Osteocyte (in vitro differentiated cells): ENCODE data around the gene BRAF. TPM values are rescaled to one million over a fixed set of nuclear protein-coding genes. Genes with fewer than 3 reads are reported as not detected.

Experiments used
- DNase-seq: peaks from one replicate; pipeline ENCODE4 v3.0.0; 2021; ENCODE audit warnings: mixed read lengths; ENCODE audit not compliant: unreplicated experiment; ENCODE audit errors: extremely low spot score
- H3K27ac Mint-ChIP-seq: one replicate; pipeline ENCODE4 v1.8.0; 2021; ENCODE audit warnings: mild to moderate bottlenecking, mixed read lengths; ENCODE audit not compliant: unreplicated experiment
- H3K27me3 Mint-ChIP-seq: one replicate; pipeline ENCODE4 v1.8.0; 2021; ENCODE audit warnings: mixed read lengths; ENCODE audit not compliant: unreplicated experiment
- H3K36me3 Mint-ChIP-seq: one replicate; pipeline ENCODE4 v1.8.0; 2021; ENCODE audit warnings: mixed read lengths; ENCODE audit not compliant: unreplicated experiment
- H3K4me1 Mint-ChIP-seq: one replicate; pipeline ENCODE4 v1.8.0; 2021; ENCODE audit warnings: mixed read lengths; ENCODE audit not compliant: unreplicated experiment
- H3K4me3 Mint-ChIP-seq: one replicate; pipeline ENCODE4 v1.8.0; 2021; ENCODE audit warnings: mild to moderate bottlenecking, moderate library complexity, mixed read lengths; ENCODE audit not compliant: unreplicated experiment
- H3K9me3 Mint-ChIP-seq: one replicate; pipeline ENCODE4 v1.8.0; 2021; ENCODE audit warnings: mixed read lengths; ENCODE audit not compliant: unreplicated experiment
- CTCF ChIP-seq: fragments of 200-600 bp; sonication (generic); IDR thresholded peaks from 2 replicates; pipeline ENCODE4 v1.5.0; 2021; ENCODE audit warnings: antibody characterized with exemption, mild to moderate bottlenecking, moderate library complexity
- total RNA-seq: library from RNA; stranded (reverse); gene quantifications from 2 replicates; pipeline ENCODE4 v1.2.1, GENCODE V29; 2021

The BRAF gene
- total RNA-seq, 1 donor from 2014 or later = 25.8 TPM

GRCh38 chr7:140877249-140877524 lies 47.5 kb downstream of the BRAF start:
- TF ChIP-seq CTCF = no peak
- Mint-ChIP-seq H3K4me3 (no peak overlapping the region), H3K9me3 (peaks cover 14% of the 10 kb centered on the region), H3K27me3 (no peaks in the 10 kb centered on the region), H3K27ac (no peak overlapping the region), H3K4me1 (peaks cover 25% of the 10 kb centered on the region), H3K36me3 (peaks cover 5% of the 10 kb centered on the region)
- DNase-seq = no peak

- H3K27ac Mint-ChIP-seq = peak overlapping the region; percentile 47
- H3K27me3 Mint-ChIP-seq = no peaks in the 10 kb centered on the region
- no peak for TF ChIP-seq CTCF
- H3K9me3 Mint-ChIP-seq = peaks cover 14% of the 10 kb centered on the region
- DNase-seq = no peak
- no peak overlapping the region for H3K4me3 Mint-ChIP-seq
- peaks cover 25% of the 10 kb centered on the region for H3K4me1 Mint-ChIP-seq
- peaks cover 5% of the 10 kb centered on the region for H3K36me3 Mint-ChIP-seq
Measured at GRCh38 chr7:140876519-140877248, 48.0 kb downstream of the BRAF start.

- Mint-ChIP-seq H3K4me3 (no peak overlapping the region), H3K27me3 (no peaks in the 10 kb centered on the region), H3K36me3 (peaks cover 5% of the 10 kb centered on the region), H3K4me1 (peaks cover 25% of the 10 kb centered on the region), H3K9me3 (peaks cover 12% of the 10 kb centered on the region), H3K27ac (no peak overlapping the region)
- TF ChIP-seq CTCF = no peak
- DNase-seq = no peak
Measured at GRCh38 chr7:140873434-140873833, 51.3 kb downstream of the BRAF start.

- DNase-seq = no peak
- Mint-ChIP-seq H3K27me3 (no peaks in the 10 kb centered on the region), H3K4me3 (no peak overlapping the region), H3K27ac (no peak overlapping the region), H3K9me3 (no peaks in the 10 kb centered on the region), H3K36me3 (peaks cover 3% of the 10 kb centered on the region), H3K4me1 (no peaks in the 10 kb centered on the region)
- TF ChIP-seq CTCF = no peak
Measured at GRCh38 chr7:140870003-140870402, 54.7 kb downstream of the BRAF start.

GRCh38 chr7:140869430-140869829 lies 55.3 kb downstream of the BRAF start:
- H3K9me3 Mint-ChIP-seq = peaks cover 4% of the 10 kb centered on the region
- no peaks in the 10 kb centered on the region for H3K27me3 Mint-ChIP-seq
- no peak overlapping the region for H3K27ac Mint-ChIP-seq
- TF ChIP-seq CTCF = no peak
- peaks cover 5% of the 10 kb centered on the region for H3K36me3 Mint-ChIP-seq
- H3K4me1 Mint-ChIP-seq = no peaks in the 10 kb centered on the region
- DNase-seq = no peak
- H3K4me3 Mint-ChIP-seq = no peak overlapping the region
